ENCODE measurements around the gene RASGRF1.
A peak's percentile ranks its signal among the peaks of the same experiment; 100 is the strongest.
"Not testable (repeated sequence)": the region's sequence is repeated elsewhere in the genome, so short reads cannot be mapped to it uniquely, and the experiment has no call there.

Gene RASGRF1

DNA sequence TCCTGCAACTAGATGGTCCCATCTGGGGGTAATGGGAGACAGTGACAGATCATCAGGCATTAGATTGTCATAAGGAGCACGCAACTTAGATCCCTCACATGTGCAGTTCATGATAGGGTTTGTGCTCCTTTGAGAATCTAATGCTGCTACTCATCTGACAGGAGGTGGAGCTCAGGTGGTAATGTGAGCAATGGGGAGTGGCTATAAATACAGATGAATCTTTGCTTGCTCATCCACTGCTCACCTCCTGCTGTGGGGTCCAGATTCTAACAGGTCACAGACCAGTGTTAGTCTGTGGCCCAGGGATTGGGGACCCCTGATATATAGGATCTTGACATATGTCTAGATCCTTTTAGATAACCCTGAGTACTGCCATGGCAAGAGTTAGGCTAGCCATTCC is 52.7 kb downstream of the RASGRF1 start:
- no peak for DNase-seq

DNA sequence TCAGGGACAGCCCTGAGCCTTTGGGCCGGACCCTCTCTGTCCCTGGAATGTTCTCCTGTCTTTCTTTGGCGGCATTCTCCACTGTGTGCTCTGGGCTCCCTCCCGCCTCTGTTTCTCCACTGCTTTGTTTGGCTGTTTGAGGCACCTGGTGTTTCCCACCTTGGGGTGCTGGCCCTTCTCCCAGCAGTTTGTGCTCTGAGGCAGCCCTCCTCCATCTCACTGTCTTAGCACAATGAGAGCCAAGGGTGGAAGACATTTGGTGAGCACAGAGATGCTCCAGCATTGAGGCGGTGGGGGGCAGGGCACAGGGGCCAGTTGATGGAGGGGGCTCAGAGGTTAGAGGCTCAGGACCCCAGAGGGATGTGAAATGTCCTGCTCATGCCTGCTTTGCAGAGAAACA is 54.3 kb downstream of the RASGRF1 start:
- DNase-seq: no peak

DNA sequence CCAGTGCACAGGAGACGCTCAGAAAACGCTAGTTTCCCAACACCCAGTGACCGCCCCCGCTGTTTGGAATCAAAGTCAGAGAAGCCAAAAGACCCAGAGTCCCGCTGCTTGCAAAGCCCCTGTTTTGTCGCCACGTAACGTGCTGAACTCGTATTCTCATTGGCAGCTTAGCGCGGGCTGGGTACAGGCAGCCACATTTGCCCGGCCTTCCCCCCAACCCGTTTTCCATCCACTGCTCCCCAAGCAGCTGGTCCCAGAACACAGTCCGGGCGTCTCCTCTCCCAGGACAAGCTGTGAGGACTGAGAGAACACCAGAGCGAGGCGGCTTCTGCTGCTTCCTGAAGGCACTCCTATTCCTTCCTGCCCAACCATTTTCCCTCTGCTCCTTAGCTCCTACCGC is 54.8 kb downstream of the RASGRF1 start:
- DNase-seq: no peak

DNA sequence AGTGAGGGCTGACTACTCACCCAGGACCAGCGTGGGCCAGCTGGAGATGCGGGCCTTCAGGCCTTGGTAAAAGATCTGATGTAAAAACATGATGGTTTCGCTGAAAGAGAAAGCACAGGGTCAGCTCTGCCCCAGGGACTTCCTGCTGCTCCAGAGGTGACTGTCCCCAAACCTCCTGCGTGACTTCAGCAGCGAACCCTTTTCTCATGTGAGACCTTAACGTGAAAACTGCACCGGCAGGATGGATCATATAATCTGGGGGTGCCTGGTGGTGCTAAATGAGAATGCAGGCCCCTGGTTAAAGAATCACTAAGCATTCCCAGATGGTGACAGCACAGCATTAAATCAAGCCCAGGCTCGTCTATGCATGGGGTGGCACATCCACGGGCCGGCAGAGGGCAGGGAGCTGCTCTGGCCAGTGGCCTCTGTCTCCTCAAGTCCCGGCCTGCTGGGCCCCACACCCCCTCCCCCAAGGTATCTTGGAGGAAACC is 55.4 kb downstream of the RASGRF1 start:
- DNase-seq: peak; percentile 63

DNA sequence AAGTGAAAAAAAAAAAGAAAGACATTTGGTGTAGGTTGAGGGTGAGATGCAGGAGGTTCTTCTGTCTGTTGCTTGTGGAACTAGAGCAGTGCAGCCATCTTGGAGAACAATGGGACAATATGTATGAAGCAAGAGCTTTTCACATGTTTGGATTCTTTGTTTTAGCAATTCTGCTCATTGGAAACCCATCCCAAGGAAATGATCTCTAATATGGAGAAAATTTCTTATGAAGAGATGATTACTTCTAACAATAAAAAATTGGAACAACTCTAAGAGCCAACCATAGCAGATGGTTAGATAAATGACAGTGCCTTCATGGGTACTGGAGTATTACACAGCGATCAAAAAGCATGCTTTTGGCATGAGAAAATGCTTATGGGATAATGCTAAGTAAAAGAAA is 56.3 kb downstream of the RASGRF1 start:
- DNase-seq: no peak

DNA sequence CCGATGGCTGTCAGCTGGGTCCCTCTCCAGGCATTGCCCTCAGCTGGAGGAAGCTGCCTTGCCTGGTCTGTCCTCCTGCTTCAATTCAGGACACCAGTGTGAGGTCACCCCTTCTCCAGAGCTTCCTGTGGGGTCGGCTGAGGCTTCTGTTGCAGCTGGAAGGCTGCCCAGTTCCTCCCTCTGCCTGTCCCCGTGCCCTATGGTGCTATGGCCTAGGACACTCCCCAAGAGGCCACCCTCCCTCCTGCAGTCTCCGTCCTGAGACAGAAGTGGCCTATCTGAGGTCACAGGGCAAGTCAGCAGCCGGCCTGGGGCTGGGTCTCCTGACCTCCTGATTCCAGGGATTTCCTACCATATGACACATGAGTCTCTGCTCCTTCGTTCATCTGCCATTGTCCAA is 57.9 kb downstream of the RASGRF1 start:
- DNase-seq: peak; percentile 55

DNA sequence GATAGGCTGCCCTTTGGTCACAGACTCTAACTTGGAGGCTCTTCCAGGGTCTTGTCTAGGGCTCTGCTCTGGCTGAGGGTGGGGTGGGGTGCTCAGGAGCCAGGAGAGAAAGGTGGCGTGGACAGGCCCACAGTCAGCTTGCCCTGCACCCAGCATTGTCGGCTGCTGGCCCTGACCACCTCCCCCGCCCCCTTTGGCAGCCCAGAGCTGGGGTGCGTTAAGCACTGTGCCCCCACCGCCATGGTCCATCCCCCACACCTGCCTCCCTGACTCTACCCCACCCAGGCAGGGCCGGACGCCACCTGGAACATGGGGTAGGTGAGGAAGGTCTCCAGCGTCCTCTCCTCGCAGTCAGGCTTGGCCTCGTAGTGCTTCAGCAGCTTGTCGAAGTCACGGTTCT is 58.8 kb downstream of the RASGRF1 start:
- no peak for DNase-seq

DNA sequence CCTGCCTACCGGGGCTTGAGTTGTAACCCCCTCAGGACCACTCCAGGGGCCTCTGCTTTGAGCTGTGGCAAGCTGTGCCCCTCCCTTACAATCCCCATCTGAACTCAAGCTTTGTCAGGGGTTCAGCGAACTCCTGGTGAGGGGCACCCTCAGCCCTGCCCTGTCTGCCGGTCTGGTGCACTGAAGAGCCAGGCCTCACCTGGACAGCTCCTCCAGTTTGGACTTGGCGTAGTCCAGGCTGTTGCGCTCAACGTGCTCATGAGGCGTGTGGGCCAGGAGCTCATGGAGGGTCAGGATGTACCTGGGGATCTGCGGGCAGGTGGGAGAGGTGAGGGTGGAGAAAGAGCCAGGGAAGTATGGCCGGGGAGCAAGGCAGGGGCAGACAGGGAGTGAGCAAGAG is 59.4 kb downstream of the RASGRF1 start:
- DNase-seq: no peak

DNA sequence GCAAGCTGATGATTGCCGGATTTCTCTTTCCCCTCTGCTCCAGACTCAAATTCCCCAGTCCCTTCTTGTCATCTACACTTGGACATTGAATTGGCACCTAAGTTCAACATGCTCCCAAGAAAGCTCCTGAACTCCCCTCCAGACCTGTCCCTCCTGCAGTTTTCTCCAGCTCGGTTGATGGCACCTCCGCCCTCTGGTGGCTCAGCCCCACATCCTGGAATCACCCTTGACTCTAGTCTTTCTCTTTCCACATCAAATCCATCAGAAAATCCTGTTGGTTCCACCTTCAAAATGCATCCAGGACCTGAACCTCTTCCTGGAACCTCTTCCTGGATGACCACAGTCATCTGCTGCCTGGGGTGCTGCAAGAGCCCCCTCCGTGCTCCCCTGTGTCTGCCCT is 60.1 kb downstream of the RASGRF1 start:
- peak; percentile 51 for DNase-seq

DNA sequence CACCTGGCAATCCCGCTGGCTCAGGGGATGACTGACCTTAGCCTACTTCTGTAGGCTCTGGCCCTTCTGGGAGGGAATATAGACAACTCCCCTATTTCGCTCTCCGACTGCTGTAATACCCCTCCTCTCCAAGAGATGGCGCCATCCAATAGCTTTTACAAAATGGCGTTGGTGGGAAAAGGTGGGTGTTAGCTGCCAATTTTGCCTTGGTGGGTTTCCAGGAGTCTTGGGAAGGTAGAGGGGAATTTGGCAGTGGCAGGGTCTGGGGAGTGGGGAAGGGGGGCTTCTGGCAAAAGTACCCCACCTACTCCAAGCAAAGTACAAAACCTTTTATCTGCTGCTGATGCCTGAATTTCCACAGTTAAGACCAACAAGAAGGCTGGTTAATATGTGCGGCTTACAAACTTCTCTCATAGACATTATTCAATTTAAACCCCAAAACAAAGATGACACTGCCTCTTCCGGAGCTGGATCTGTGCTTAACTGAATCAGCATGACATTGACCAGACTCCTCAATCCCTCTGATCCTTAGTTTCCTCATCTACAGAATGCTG is 62.1 kb downstream of the RASGRF1 start:
- DNase-seq: peak; percentile 75

DNA sequence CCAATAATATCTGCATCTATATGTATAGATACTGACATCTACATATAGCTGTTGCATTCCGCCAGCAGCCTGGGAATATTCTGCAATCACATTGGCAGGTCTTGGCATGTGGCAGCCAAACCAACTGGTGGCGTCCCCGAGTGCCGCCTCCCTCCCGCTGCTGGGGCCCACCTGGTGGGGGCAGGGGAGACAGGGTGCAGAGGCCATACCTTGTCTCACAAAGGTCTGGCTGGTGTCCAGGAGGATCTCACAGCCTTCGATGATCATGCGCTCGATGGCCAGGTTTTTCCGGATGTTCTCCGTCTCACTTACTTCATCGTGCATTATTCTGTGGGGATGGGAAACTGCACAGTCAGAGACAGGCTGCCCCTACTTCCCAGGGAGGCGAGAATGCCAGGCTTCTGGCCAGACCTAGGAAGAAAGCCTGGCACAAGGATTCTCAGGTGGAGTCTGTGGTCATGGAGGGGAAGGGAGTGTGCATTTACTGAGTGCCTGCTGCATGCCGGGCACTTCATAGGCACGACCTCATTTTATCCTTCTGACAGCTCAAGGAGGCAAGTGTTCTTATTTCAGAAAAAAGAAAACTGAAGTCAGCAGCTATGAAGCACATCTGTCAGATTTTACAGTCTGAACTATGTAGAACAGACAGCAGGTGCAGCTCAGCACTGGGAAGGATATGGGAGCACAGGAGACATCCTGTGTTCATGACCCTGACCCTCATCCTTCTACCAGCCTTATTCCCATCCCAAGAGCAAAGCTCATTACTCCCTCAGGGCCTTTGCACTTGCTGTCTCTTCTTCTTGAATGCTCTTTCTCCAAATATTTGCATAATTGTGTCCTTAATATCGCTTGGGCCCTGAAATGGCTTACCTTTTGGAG is 62.8 kb downstream of the RASGRF1 start:
- DNase-seq: no peak

DNA sequence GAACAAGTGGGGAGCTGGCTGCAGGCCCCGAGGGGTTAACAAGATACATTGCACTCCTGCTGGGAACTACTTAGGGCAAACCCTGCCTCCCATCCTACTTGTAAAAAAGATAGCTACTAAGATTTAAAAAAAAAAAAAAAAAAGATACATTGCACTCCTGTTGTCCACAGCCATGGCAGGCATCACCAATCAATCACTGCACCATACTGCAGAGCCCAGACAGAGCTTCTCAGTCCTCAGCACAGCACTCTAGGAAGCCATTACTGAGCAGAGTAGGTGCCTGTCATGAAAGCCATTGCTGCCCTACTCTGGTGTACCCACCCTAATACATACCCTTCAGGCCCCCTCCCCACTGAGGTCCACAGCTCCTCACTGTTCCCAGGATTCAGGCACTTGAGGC is 64.8 kb downstream of the RASGRF1 start:
- peak; percentile 46 for DNase-seq

DNA sequence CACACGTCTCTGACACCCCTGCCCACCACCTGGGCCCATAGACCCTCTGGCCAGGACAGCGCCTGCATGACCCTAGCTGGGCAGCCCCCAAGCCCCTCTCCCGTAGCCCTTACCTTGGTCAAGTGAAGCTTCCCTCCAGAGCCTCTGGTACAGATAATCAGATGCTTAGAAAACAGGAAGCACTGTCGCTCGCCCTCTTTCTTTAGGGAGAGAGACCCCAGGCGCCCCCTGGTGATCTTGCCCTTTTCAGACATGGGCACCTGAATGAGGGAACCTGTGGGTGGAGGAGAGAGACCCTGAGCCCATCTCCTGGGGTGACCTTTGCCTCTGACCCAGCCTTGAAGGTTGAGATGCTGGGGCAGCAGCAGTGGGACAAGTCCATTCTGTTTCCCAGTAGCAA is 65.4 kb downstream of the RASGRF1 start:
- peak; percentile 48 for DNase-seq

DNA sequence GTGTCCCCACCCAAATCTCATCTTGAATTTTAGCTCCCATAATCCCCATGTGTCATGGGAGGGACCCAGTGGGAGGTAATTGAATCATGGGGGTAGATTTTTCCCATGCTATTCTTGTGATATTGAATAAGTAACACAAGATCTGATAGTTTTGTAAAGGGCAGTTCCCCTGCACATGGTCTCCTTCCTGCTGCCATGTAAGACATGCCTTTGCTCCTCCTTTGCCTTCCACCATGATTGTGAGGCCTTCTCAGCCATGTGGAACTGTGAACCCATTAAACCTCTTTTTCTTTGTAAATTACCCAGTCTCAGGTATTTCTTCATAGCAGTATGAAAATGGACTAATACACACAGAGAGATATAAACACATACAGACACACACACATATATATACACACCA is 66.1 kb downstream of the RASGRF1 start:
- not testable (repeated sequence) for DNase-seq

DNA sequence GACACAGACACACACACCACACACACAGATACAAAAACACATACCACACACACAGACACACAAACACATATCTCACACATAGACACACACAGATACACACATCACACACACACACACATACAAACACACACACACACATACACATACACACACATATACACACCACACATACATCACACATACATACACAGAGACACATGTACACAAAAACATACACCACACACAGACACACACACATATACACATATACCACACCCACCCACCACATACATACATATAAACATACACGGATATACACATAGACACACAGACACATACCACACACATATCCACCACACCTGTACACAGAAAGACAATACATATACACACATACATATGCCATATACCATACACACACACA is 66.7 kb downstream of the RASGRF1 start:
- DNase-seq: no peak

DNA sequence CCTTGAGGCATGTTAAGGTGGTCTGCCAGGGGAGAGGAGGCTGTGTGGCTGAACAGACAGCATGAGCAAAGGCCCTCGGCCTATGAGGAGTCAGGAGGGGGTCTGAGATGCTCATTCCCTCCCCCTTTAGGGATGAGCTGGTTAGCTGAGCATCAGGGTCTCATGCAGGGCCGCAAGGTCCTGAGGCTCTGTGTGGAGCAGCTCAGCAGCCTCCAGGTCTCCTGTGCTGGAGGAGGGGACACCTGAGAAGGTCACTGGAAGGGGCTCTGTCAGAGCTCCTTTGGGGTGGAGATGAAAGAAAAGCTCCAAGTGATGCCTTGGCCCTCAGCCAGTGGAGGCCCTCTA is 67.1 kb downstream of the RASGRF1 start:
- no peak for DNase-seq

DNA sequence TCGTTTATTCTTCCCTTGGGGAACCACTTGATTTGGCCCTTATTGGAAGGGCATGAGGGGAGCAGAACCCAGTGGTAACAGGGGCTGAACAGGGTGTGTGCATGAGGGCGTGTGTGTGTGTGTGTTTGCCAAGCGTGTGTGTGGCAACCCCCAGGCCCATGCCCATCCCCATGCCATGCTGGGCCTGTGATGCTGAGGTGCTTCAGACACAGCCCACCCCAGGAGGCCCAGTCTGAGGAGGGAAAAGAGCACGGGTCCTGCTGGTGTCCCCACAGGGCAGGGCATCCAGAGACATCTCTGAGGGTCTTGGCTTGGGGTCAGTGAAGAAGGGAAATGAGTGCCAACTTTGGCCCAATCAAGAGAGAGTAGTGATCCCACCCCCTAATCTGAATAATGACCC is 71.6 kb downstream of the RASGRF1 start:
- no peak for DNase-seq

DNA sequence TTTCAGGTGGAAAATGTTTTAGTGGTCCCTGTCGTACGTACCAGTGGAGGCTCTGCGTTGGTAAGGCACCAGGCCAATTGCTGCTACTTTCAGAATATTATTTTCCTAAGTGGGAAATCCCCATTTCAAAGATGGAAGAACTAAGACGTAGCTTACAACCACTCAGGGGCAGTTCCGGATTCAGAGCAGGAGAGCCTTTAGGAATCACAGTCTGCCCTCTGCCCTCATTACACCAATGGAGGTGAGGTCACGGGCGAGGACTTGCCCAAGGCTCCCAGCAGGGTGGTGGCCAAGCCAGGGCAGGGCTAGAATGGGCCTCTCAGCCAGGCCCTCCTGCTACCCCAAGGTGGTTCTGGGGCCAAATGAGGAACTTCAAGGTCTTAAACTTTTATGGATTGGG is 72.6 kb downstream of the RASGRF1 start:
- no peak for DNase-seq

DNA sequence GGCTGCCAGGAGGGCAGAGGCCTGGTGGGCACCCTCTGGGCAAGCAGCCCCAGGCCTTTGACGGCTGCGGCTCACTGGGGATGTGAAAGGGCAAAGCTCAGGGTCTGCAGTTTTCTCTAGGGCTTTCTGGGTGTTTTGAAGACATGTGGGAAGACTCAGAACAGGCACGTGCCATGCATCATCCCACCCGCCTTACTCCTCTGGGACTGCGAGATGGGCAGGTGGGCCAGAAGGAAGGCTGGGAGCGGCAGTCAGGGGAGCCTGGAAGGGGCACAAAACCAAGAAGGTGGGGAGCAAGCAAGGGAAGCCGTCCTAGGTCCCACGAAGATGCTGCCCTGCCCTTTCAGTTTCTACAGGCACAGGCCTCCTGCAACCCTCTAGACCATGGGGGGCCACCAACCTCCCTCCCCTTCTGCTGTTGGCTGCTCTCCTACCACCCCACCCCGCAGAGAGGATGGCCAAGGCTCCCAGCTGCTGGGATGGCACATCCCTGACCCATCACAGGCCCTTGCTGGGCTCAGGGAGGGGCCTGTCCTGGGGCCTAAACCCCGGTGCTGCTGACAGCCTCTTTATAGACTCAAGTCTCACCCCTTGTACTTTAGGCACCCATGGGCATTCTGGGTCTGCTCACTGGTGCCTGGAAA is 73.9 kb downstream of the RASGRF1 start:
- DNase-seq: peak; percentile 39

DNA sequence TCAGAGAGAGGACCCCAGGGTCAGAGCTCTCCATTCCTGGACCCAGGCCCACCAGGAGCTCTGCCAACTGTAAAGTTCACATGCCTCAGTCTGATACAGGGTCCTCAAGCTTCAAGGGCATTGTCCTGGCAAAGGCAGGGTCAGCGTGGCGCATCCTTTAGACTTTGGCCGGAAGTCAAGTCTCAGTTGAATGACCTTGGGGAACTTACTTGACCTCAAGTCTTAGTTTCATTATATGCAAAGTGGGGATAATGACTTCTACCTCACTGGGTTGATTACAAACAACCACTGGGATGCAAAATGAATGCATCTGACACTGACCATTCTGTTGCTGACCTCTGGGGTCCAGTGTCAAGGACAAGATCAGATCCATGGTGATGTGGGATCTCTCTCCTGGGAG is 75.2 kb downstream of the RASGRF1 start:
- no peak for DNase-seq

DNA sequence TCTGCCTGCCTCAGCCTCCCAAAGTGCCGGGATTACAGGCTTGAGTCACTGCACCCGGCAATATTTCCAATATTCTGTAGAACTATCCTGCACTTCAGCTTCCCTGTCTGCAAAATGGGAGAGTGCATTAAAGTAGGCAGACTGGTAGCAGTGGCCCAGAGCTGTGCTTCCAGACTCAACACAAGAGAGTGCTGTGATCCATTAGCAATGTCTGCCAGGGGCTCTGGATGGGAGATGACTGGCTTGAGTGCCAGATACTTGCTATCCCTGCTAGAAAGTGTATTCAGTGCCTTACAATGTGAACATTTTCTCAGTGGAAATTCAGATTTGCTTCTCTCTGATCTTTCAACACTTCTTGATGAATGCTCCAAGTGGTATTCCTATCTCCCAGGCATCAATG is 80.3 kb downstream of the RASGRF1 start:
- DNase-seq: no peak

DNA sequence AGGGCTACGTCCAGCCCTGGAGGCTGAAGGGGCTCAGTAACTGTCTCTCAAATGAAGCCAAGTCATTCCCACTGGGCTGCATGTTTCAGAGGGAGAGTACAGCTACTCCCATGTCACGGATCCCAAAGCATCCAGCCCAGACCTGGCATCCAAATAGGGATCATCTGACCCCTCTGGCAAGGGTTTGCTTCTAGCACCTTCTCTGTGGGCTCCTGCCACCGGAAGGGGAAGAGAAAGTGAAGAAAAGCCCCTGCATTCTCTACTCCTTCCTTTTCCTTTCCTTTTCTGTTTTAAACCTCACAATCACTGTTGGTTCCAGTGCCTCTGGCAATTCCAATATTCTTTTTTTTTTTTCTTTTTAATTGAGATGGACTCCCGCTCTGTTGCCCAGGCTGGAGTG is 81.2 kb downstream of the RASGRF1 start:
- no peak for DNase-seq

DNA sequence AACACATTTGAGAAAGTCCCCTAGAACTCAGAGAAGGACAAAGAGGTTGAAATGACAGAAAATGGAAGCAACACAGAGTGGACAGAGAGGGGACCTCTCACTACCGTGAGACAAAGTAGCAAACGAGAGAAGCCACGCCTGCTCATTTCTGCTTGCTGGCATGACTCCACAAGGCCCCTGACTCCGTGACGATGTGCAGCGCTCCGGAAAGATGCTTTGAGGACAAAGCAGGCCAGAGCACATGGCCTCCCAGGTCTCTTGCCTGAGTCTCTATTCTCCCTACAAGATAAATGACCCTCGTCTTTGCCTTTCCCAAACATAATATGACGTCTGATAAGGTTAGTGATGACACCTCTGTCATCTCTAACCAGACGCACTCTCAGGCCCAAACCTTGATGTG is 81.9 kb downstream of the RASGRF1 start:
- DNase-seq: no peak

DNA sequence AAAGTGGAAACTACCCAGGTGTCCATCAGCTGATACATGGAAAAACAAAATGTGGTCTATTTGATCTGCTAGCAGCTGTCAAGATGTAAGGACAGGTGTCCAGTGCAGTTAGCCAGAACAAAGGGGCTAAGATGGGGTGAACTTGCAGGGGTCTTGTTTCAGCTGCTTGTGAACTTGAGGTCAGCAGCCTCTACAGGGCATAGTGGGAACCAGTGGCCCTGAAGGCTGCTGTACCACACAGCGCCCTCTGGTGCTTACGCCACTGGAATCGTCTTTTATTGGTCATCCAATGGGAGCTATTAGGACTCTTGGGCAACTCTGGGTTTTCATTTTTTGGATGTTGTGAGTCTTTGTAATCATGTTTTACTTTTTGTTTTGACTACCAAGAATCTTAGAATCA is 83.5 kb downstream of the RASGRF1 start:
- DNase-seq: peak; percentile 86

All from islet precursor cell (in vitro differentiated cells).